Thoracic aorta (tissue), 2 donors: Measurements from ENCODE around the gene TARS3. TPM values are rescaled to one million over a fixed set of nuclear protein-coding genes. Genes with fewer than 3 reads are reported as not detected.

Experiments used
- ATAC-seq: fragments of 150-250 bp; one replicate; pipeline ENCODE4 v1.8.0; 2017; ENCODE audit warnings: low read depth; ENCODE audit not compliant: insufficient number of reproducible peaks, low FRiP score
- DNase-seq: peaks from one replicate; pipeline ENCODE4 v3.0.0-alpha.2; 2020; ENCODE audit warnings: low spot score
- H3K27ac ChIP-seq, 2 donors: fragments of 200-600 bp; sonication (generic); 1 replicate in 1 of 2; 2 replicates in 1 of 2; pipeline ENCODE4 v1.5.1; 2016; ENCODE audit warnings: mild to moderate bottlenecking in 2 of 2, moderate library complexity in 2 of 2
- H3K27me3 ChIP-seq: fragments of 200-600 bp; sonication (generic); replicated peaks from 2 replicates; pipeline ENCODE4 v1.6.0; 2016; ENCODE audit warnings: mild to moderate bottlenecking; ENCODE audit not compliant: insufficient read depth
- H3K36me3 ChIP-seq: fragments of 200-600 bp; sonication (generic); one replicate; pipeline ENCODE4 v1.5.1; 2016
- H3K4me1 ChIP-seq, 2 donors: fragments of 200-600 bp; sonication (generic); 1 replicate in 1 of 2; 2 replicates in 1 of 2; pipeline versions ENCODE4 v1.5.1 to v1.6.0; 2016; ENCODE audit warnings: low read depth in 2 of 2, mild to moderate bottlenecking in 1 of 2; ENCODE audit not compliant: control insufficient read depth in 1 of 2
- H3K4me3 ChIP-seq: fragments of 200-600 bp; sonication (generic); 2 replicates; pipeline ENCODE4 v1.5.1; 2016; ENCODE audit warnings: mild to moderate bottlenecking
- H3K9me3 ChIP-seq: fragments of 200-600 bp; sonication (generic); 2 replicates; pipeline ENCODE4 v1.5.1; 2016
- CTCF ChIP-seq: fragments of 200-600 bp; sonication (generic); IDR thresholded peaks from one replicate; pipeline ENCODE4 v1.5.1; 2019; ENCODE audit warnings: antibody characterized with exemption
- total RNA-seq, 2 donors: library from RNA; depleted of rRNA; stranded (reverse); fragments of >200 nt; gene quantifications; one replicate each; pipeline versions ENCODE4 v1.1.0 to v1.2.3, GENCODE V29; 2016

The TARS3 gene
- total RNA-seq, 2 donors from 2014 or later = 20.5 to 21.3 TPM

- Histone ChIP-seq H3K36me3 (peaks cover 32% of the 10 kb centered on the region), H3K4me3 (no peak overlapping the region), H3K4me1 (peaks cover 14 to 37% of the 10 kb centered on the region in 2 donors), H3K27ac (no peak overlapping the region), H3K27me3 (no peaks in the 10 kb centered on the region), H3K9me3 (no peaks in the 10 kb centered on the region)
- TF ChIP-seq CTCF = no peak
- ATAC-seq (no peak), DNase-seq (no peak)
These were observed 75.9 kb downstream of the TARS3 start for GRCh38 chr15:101648356-101648755.

- no peaks in the 10 kb centered on the region for H3K27me3 ChIP-seq
- no peak for ATAC-seq
These were observed 77.0 kb downstream of the TARS3 start for GRCh38 chr15:101647251-101647650.

GRCh38 chr15:101646672-101647071 lies 77.6 kb downstream of the TARS3 start:
- peaks cover 44% of the 10 kb centered on the region for H3K36me3 ChIP-seq
- H3K27me3 ChIP-seq = no peaks in the 10 kb centered on the region
- H3K4me3 ChIP-seq = no peak overlapping the region
- DNase-seq (no peak), ATAC-seq (no peak)
- no peak overlapping the region for H3K27ac ChIP-seq
- no peak for TF ChIP-seq CTCF
- peaks cover 14 to 30% of the 10 kb centered on the region in 2 donors for H3K4me1 ChIP-seq
- no peaks in the 10 kb centered on the region for H3K9me3 ChIP-seq

More at GRCh38 chr15:101647251-101647650, 77.0 kb downstream of the TARS3 start:
- H3K27ac ChIP-seq = no peak overlapping the region
- no peak for TF ChIP-seq CTCF
- peaks cover 14 to 30% of the 10 kb centered on the region in 2 donors for H3K4me1 ChIP-seq
- H3K4me3 ChIP-seq = no peak overlapping the region
- peaks cover 40% of the 10 kb centered on the region for H3K36me3 ChIP-seq
- no peaks in the 10 kb centered on the region for H3K9me3 ChIP-seq
- DNase-seq = no peak

- Histone ChIP-seq H3K27ac (no peak overlapping the region), H3K36me3 (peaks cover 45% of the 10 kb centered on the region), H3K4me1 (no peaks in the 10 kb centered on the region), H3K4me3 (no peak overlapping the region), H3K9me3 (no peaks in the 10 kb centered on the region), H3K27me3 (no peaks in the 10 kb centered on the region)
- ATAC-seq = no peak
- no peak for DNase-seq
- TF ChIP-seq CTCF = no peak
These were observed 81.9 kb downstream of the TARS3 start for GRCh38 chr15:101642361-101642760.

GRCh38 chr15:101641894-101642293 lies 82.4 kb downstream of the TARS3 start:
- H3K4me1 ChIP-seq = no peaks in the 10 kb centered on the region
- no peaks in the 10 kb centered on the region for H3K9me3 ChIP-seq
- H3K4me3 ChIP-seq = no peak overlapping the region
- DNase-seq (no peak), ATAC-seq (no peak)
- no peaks in the 10 kb centered on the region for H3K27me3 ChIP-seq
- peaks cover 41% of the 10 kb centered on the region for H3K36me3 ChIP-seq
- TF ChIP-seq CTCF = no peak
- no peak overlapping the region for H3K27ac ChIP-seq
